ENCODE results near the gene GIN1. TPM values are rescaled to one million over a fixed set of nuclear protein-coding genes. Genes with fewer than 3 reads are reported as not detected.

GIN1 gene
- total and polyA plus RNA-seq, 9 of the 15 experiments (the other 6 are each of a cell fraction or from before 2014, with no cell fraction given) = 2.4 to 9.8 (median 7.8) TPM

- ChIA-PET CTCF (ENCODE audit: low intra/inter-chr PET ratio) (no interaction called here), POLR2A (interaction anchor here (2.7 kb wide), 1 partner anchor 17 kb away, joined by 9 read pairs; the partner anchor contains the start of genes GIN1 and PPIP5K2)
- Histone ChIP-seq H3K27ac (ENCODE audit: extremely low read depth, low read depth, low read length) (no peak overlapping the region), H3K27me3 (ENCODE audit: control insufficient read depth in 2 of 2, insufficient read depth in 2 of 2, low read length in 2 of 2) (no peaks in the 10 kb centered on the region), H3K9me1 (ENCODE audit: control insufficient read depth, insufficient read depth, low read length) (no peaks in the 10 kb centered on the region), H3K4me1 (replicated peaks in 1 of 2; ENCODE audit: control insufficient read depth in 2 of 2, insufficient read depth in 2 of 2, low read length in 2 of 2) (peaks cover 0 to 8% of the 10 kb centered on the region in 2 experiments; a peak in 3 of 5 replicates), H3K36me3 (ENCODE audit: control insufficient read depth, insufficient read depth, low read length) (peaks cover 3% of the 10 kb centered on the region; the same call in 1 of the 3 replicates), H4K20me1 (replicated peaks; ENCODE audit: control insufficient read depth, insufficient read depth, low read length) (no peaks in the 10 kb centered on the region), H2AFZ (ENCODE audit: low read depth, low read length) (no peak overlapping the region), H3K4me2 (ENCODE audit: insufficient read depth, low read length) (no peak overlapping the region), H3K9me3 (replicated peaks; ENCODE audit: control insufficient read depth, insufficient read depth, low read depth, low read length) (no peaks in the 10 kb centered on the region), H3K9ac (ENCODE audit: insufficient read depth in 1 of 2, low read depth in 2 of 2, low read length in 2 of 2) (no peak overlapping the region), H3K4me3 (no peak overlapping the region), H3K79me2 (ENCODE audit: control insufficient read depth, insufficient read depth, low read length) (no peaks in the 10 kb centered on the region)
- no peak for ATAC-seq
- no peak for FAIRE-seq
- 50% methylated on average over 1 of the region's 1 CpG for WGBS (ENCODE audit: insufficient coverage, low coverage, missing lambda C conversion rate)
- no peak for DNase-seq (ENCODE audit: extremely low read depth in 1 of 4, low spot score in 3 of 4)
- BruUV-seq (replicated peaks) = no TSS peak
- intact Hi-C loops (cut with micrococcal nuclease) (no loop called here), in situ Hi-C loops (cut with MboI) (no loop called here)
- TF ChIP-seq ATF3 (IDR thresholded peaks at IDR 0.05) = peak; percentile 31; the same call in 1 of the 2 replicates
- no peak for TF ChIP-seq ATF3 (CRISPR knock-in tag; conservative IDR thresholded peaks at IDR 0.05)
- no peak for TF ChIP-seq SFPQ (IDR thresholded peaks at IDR 0.05; ENCODE audit: low read depth, low read length)
Observed at GRCh38 chr5:103102234-103102633, 17.7 kb downstream of the GIN1 start.
